Measurements from ENCODE around the gene HMGN4. TPM values are rescaled to one million over a fixed set of nuclear protein-coding genes. Genes with fewer than 3 reads are reported as not detected.

The HMGN4 gene
- polyA plus RNA-seq, 1 donor from 2014 or later = 125 TPM

Small RNA genes lying within 50 kb of the gene (small RNA-seq; reads per million reads assigned to genes)
- 0 reads per million in 3 experiments for gene RNU6-502P

Other genes with a start within 250 kb of the HMGN4 start
- gene BTN3A2, start 173.2 kb upstream of the HMGN4 start, polyA plus RNA-seq = 0.42 and 2.2 TPM in 2 replicates
- 3.2 and 3.8 TPM in 2 replicates for gene BTN2A2, start 155.3 kb upstream of the HMGN4 start, polyA plus RNA-seq
- gene BTN3A1, start 136.1 kb upstream of the HMGN4 start, polyA plus RNA-seq = 31.3 and 38.2 TPM in 2 replicates
- not detected in 2 replicates for gene BTN3A3, start 97.9 kb upstream of the HMGN4 start, polyA plus RNA-seq
- gene BTN2A1, start 80.4 kb upstream of the HMGN4 start, polyA plus RNA-seq = 33.8 and 35.3 TPM in 2 replicates
- not detected in 2 replicates for gene BTN1A1, start 38.1 kb upstream of the HMGN4 start, polyA plus RNA-seq
- 22.4 and 26.1 TPM in 2 replicates for gene ABT1, start 58.6 kb downstream of the HMGN4 start, polyA plus RNA-seq
- 29.4 and 31.7 TPM in 2 replicates for gene ZNF322, start 121.4 kb downstream of the HMGN4 start, polyA plus RNA-seq

All from neural cell (in vitro differentiated cells).